Fibroblast of skin of left quadriceps (primary cell): ENCODE measurements around the gene MPPE1.
A peak's percentile ranks its signal among the peaks of the same experiment; 100 is the strongest.

Experiments
- DNase-seq, 2 experiments: peaks; one replicate each; pipeline ENCODE4 v3.0.0-alpha.2; 2013; ENCODE audit warnings: low read depth in 2 of 2

MPPE1 gene

GRCh38 chr18:11884396-11885030, 23.6 kb downstream of the MPPE1 start:
- DNase-seq: no peak

GRCh38 chr18:11883153-11883552, 25.0 kb downstream of the MPPE1 start:
- no peak for DNase-seq

DNA sequence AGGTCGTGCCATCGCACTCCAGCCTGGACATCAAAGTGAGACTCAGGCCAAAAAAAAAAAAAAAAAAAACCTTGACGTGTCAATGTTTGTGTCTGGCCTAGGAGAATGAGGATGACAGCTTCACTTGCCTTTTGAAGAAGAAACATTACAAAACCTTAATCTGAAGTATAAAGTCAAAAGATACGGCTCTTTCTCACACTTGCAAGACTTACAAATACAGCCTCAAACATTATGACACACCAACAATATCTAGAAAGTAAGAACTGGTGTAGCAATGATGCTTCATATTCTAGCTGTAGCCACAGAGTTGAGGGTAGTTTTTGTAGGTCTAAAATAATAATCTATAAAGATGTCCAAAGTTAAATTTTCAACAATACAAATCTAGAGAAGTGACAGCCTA, 25.5 kb downstream of the MPPE1 start:
- no peak for DNase-seq

DNA sequence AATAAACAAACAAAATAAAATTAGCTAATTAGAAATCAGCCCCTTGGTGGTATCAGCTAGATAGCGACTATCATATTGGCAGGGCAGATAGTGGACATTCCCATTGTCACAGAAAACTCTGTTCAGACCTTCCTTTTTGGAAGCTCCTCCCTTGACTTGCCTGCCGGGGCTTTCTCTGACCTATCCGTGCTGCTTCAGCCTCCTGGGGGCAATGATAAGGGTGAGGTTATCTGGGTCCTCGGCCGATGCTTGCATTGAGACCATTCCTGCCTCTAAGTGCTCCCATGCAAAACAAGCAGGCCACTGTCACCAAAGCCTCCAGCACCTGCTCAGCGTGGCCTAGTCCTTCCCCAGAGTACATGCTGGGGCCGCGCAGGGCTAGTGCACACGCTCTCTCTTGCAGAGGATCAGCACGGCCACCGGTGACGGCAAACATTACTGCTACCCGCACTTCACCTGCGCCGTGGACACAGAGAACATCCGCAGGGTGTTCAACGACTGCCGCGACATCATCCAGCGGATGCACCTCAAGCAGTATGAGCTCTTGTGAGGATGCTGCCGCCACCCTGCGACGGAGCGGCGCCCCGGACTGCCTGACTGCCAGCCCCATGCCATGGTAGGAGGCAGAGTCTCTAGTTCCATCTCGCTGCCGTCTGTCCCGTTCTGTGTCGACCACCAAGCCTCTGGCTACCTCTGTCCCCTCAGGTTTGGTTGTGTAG, 27.4 kb downstream of the MPPE1 start:
- DNase-seq: no peak

GRCh38 chr18:11877497-11878135, 30.5 kb downstream of the MPPE1 start:
- no peak for DNase-seq

- no peak for DNase-seq
These were observed 33.4 kb downstream of the MPPE1 start for GRCh38 chr18:11874676-11875075.

GRCh38 chr18:11873670-11874340, 34.3 kb downstream of the MPPE1 start:
- no peak for DNase-seq

- no peak for DNase-seq
These were observed 35.5 kb downstream of the MPPE1 start for GRCh38 chr18:11872479-11873136.

GRCh38 chr18:11871501-11871900, 36.6 kb downstream of the MPPE1 start:
- DNase-seq: no peak

GRCh38 chr18:11868230-11868629, 39.9 kb downstream of the MPPE1 start:
- DNase-seq: no peak

DNA sequence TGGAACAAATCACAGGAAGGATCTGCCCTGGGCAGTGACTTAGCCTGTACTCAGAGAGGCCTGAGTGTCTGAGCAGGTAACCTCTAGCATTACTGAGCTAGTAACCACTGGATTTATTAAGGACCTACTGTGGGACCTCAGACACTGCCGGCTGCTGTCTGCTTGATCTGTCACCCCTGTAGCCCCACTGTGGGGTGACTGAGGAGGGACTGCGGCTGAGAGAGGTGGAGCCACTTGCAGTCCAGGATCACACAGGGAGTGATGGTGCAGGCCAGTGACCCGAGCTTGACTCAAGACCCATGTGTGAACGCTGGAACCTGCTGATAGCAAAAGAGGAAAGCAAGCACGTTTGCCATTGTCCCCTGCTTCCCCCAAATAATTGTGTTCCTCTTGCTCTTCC, 41.4 kb downstream of the MPPE1 start:
- no peak for DNase-seq

GRCh38 chr18:11866329-11866728, 41.8 kb downstream of the MPPE1 start:
- no peak for DNase-seq

- no peak for DNase-seq
These were observed 43.0 kb downstream of the MPPE1 start for GRCh38 chr18:11865071-11865470.

- DNase-seq: no peak
These were observed 43.6 kb downstream of the MPPE1 start for GRCh38 chr18:11864471-11864870.

GRCh38 chr18:11862468-11863137, 45.5 kb downstream of the MPPE1 start:
- no peak for DNase-seq

DNA sequence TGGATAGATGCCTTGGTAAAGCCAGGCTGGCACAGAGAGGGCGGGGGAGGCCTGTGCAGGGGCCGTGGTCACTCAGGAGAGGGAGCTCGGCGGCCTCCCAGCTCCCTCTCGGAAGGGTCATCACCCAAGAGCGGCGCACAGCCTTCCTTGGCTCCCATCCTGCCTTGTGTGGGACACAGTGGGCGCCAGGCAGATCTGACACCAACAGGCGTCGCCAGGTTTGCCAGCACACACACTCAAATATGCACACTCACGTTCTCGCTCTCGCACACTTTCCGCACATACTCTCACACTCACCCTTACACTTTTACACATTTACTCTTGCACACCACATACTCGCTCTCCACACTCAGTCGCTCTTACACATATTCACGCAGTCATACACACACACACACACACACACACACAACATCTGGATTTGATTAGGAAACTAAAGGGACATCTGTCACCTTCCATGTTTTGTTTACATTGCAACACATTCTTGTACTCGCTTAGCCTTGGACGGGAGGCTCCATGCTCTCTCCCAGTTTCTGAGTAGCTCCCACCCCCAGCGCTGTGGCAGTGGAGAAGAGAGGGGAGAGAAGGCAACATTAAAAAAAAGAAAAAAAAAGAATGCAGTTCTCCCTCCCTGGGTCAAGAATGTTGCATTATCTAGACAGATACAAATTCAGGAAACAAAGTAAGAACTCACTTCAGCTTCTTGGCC, 46.4 kb downstream of the MPPE1 start:
- DNase-seq: peak; percentile 40 to 49

GRCh38 chr18:11860594-11861450, 47.3 kb downstream of the MPPE1 start:
- no peak for DNase-seq

DNA sequence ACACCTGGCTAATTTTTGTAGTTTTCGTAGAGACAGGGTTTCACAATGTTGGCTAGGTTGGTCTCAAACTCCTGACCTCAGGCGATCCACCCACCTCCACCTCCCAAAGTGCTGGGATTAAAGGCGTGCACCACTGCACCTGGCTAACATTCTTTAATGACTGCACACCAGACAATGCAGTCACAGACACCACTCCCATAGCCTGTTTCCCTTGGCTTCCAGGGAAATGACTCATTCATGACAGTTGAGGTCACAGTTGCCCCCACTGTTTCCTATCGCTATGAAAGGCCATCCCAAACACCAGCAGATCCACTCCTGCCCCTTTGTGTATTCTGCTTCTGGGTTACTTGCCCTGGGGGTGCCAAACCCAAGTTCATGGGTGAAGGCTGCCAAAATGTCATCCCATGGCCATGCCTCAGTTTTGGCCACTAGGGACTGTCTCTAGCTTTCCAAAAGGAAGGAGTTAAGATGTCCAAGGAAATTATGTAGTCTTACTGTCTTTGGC, 48.2 kb downstream of the MPPE1 start:
- DNase-seq: no peak

- no peak for DNase-seq
These were observed 48.8 kb downstream of the MPPE1 start for GRCh38 chr18:11859282-11859830.
